ENCODE measurements around the gene TLDC2.
A peak's percentile ranks its signal among the peaks of the same experiment; 100 is the strongest.
"Not testable (repeated sequence)": the region's sequence is repeated elsewhere in the genome, so short reads cannot be mapped to it uniquely, and the experiment has no call there.

The TLDC2 gene

GRCh38 chr20:36871640-36872570 is 4.0 kb upstream of the TLDC2 start:
- DNase-seq, result no peak

- DNase-seq, result no peak
Measured at GRCh38 chr20:36872852-36873251, 3.1 kb upstream of the TLDC2 start.

GRCh38 chr20:36873498-36874189 is 2.3 kb upstream of the TLDC2 start:
- no peak for DNase-seq

GRCh38 chr20:36875093-36875492 is 845 bp upstream of the TLDC2 start:
- not testable (repeated sequence) for DNase-seq

GRCh38 chr20:36876473-36876833 is 515 bp downstream of the TLDC2 start:
- DNase-seq, result no peak

GRCh38 chr20:36878941-36879340 is 3.0 kb downstream of the TLDC2 start:
- DNase-seq, result no peak

- DNase-seq, result no peak
Measured at GRCh38 chr20:36880741-36881250, 4.9 kb downstream of the TLDC2 start.

- no peak for DNase-seq
Measured at GRCh38 chr20:36881331-36881730, 5.4 kb downstream of the TLDC2 start.

GRCh38 chr20:36881888-36882287 is 6.0 kb downstream of the TLDC2 start:
- no peak for DNase-seq

GRCh38 chr20:36883977-36884535 is 8.1 kb downstream of the TLDC2 start:
- no peak for DNase-seq

GRCh38 chr20:36885356-36885755 is 9.4 kb downstream of the TLDC2 start:
- no peak for DNase-seq

- DNase-seq, result peak; percentile 93
Measured at GRCh38 chr20:36886859-36887751, 11.2 kb downstream of the TLDC2 start.

GRCh38 chr20:36887752-36888090 is 11.8 kb downstream of the TLDC2 start:
- no peak for DNase-seq

- no peak for DNase-seq
Measured at GRCh38 chr20:36888880-36889516, 13.1 kb downstream of the TLDC2 start.

- DNase-seq, result no peak
Measured at GRCh38 chr20:36890586-36890985, 14.6 kb downstream of the TLDC2 start.

- DNase-seq, result no peak
Measured at GRCh38 chr20:36891211-36891610, 15.3 kb downstream of the TLDC2 start.

GRCh38 chr20:36893801-36894200 is 17.9 kb downstream of the TLDC2 start:
- no peak for DNase-seq

- DNase-seq, result no peak
Measured at GRCh38 chr20:36895036-36895435, 19.1 kb downstream of the TLDC2 start.

GRCh38 chr20:36904690-36905089 is 28.8 kb downstream of the TLDC2 start:
- DNase-seq, result no peak

GRCh38 chr20:36905566-36905965 is 29.6 kb downstream of the TLDC2 start:
- not testable (repeated sequence) for DNase-seq

- not testable (repeated sequence) for DNase-seq
Measured at GRCh38 chr20:36906086-36906485, 30.1 kb downstream of the TLDC2 start.

GRCh38 chr20:36908603-36909002 is 32.7 kb downstream of the TLDC2 start:
- no peak for DNase-seq
